K562 (cell line): ENCODE measurements around the gene BMPER. TPM values are rescaled to one million over a fixed set of nuclear protein-coding genes. Genes with fewer than 3 reads are reported as not detected.

Experiments used
- ATAC-seq: fragments of 200-7000 bp; cut with Tn5 transposase; 3 replicates; pipeline ENCODE4 v1.9.1; 2020; ENCODE audit warnings: moderate library complexity
- BruUV-seq: library from RNA; stranded (reverse); fragments of 400-500 nt; replicated peaks from 2 replicates; lab custom pipeline; 2021; lab: Mats Ljungman, UMichigan
- CTCF ChIA-PET: fragments of 300-600 bp; formaldehyde crosslinking; extraction: SDS; loops from one replicate; lab custom pipeline; 2021; ENCODE audit warnings: low intra/inter-chr PET ratio; lab: Yijun Ruan, JAX
- POLR2A ChIA-PET: fragments of 300-600, 350-650 bp; sonication (Branson Sonifier 250); formaldehyde crosslinking; extraction: SDS; loops from one replicate; lab custom pipeline; 2021; ENCODE audit warnings: antibody characterized with exemption, inconsistent platforms; lab: Yijun Ruan, JAX
- DNase-seq, 4 experiments: peaks; one replicate each; pipeline versions ENCODE4 v3.0.0 to v3.0.0-alpha.2; 2011 to 2018; ENCODE audit warnings: low spot score in 3 of 4, mixed read lengths in 3 of 4; ENCODE audit errors: extremely low read depth in 1 of 4
- FAIRE-seq: peaks from 2 replicates; lab custom pipeline; 2011; peaks lifted over from hg19 to GRCh38; lab: Jason Lieb, UNC
- H2AFZ ChIP-seq: 2 replicates; pipeline ENCODE4 v1.6.0; 2011; ENCODE audit warnings: low read depth, low read length, control low read depth, inconsistent platforms
- H3K27ac ChIP-seq: fragments of 200-600 bp; 3 replicates; pipeline ENCODE4 v1.8.0; 2011; ENCODE audit warnings: low read depth, mild to moderate bottlenecking, control low read depth, inconsistent platforms, low read length, moderate library complexity, mixed read lengths; ENCODE audit errors: extremely low read depth
- H3K27me3 ChIP-seq, 2 experiments: fragments of 300-600 bp in 1 of 2; 2 replicates in 1 of 2; 3 replicates in 1 of 2; pipeline versions ENCODE4 v1.6.0 to v1.8.0; 2011; ENCODE audit warnings: inconsistent platforms in 2 of 2, low read length in 2 of 2, mild to moderate bottlenecking in 1 of 2, mixed read lengths in 1 of 2, moderate library complexity in 1 of 2; ENCODE audit not compliant: control insufficient read depth in 2 of 2, insufficient read depth in 2 of 2
- H3K36me3 ChIP-seq: fragments of 300-600 bp; 3 replicates; pipeline ENCODE4 v1.8.0; 2011; ENCODE audit warnings: mild to moderate bottlenecking, low read length, inconsistent platforms; ENCODE audit not compliant: control insufficient read depth, insufficient read depth
- H3K4me1 ChIP-seq, 2 experiments: fragments of 200-600 bp in 1 of 2; replicated peaks in 1 of 2; 2 replicates in 1 of 2; 3 replicates in 1 of 2; pipeline versions ENCODE4 v1.5.1 to v1.8.0; 2011; ENCODE audit warnings: inconsistent platforms in 2 of 2, low read length in 2 of 2, mild to moderate bottlenecking in 1 of 2, mixed read lengths in 1 of 2, moderate library complexity in 1 of 2; ENCODE audit not compliant: control insufficient read depth in 2 of 2, insufficient read depth in 2 of 2
- H3K4me2 ChIP-seq: 2 replicates; pipeline ENCODE4 v1.6.1; 2011; ENCODE audit warnings: low read length, control low read depth, inconsistent platforms, mixed read lengths; ENCODE audit not compliant: insufficient read depth
- H3K4me3 ChIP-seq: fragments of 200-600 bp; sonication (generic), shearing (Covaris generic); 2 replicates; pipeline ENCODE4 v1.5.1; 2016; ENCODE audit warnings: control low read depth, inconsistent platforms
- H3K79me2 ChIP-seq: fragments of 200-600 bp; 3 replicates; pipeline ENCODE4 v1.8.0; 2011; ENCODE audit warnings: low read length, inconsistent platforms; ENCODE audit not compliant: control insufficient read depth, insufficient read depth
- H3K9ac ChIP-seq, 2 experiments: 2 replicates each; pipeline versions ENCODE4 v1.6.0 to v1.6.1; 2011; ENCODE audit warnings: low read depth in 2 of 2, low read length in 2 of 2, control low read depth in 1 of 2, inconsistent platforms in 1 of 2, mild to moderate bottlenecking in 1 of 2, mixed read lengths in 1 of 2; ENCODE audit not compliant: insufficient read depth in 1 of 2
- H3K9me1 ChIP-seq: one replicate; pipeline ENCODE4 v1.6.0; 2011; ENCODE audit warnings: inconsistent platforms, mild to moderate bottlenecking, low read length, moderate library complexity; ENCODE audit not compliant: control insufficient read depth, insufficient read depth
- H3K9me3 ChIP-seq: replicated peaks from 2 replicates; pipeline ENCODE4 v1.5.1; 2011; ENCODE audit warnings: low read depth, low read length, inconsistent platforms; ENCODE audit not compliant: control insufficient read depth, insufficient read depth
- H4K20me1 ChIP-seq: replicated peaks from 2 replicates; pipeline ENCODE4 v1.6.1; 2011; ENCODE audit warnings: low read length, inconsistent platforms, mixed read lengths; ENCODE audit not compliant: control insufficient read depth, insufficient read depth
- ESRRB ChIP-seq: fragments of 250-450 bp; sonication (Bioruptor Pico); IDR thresholded peaks from 2 replicates; pipeline ENCODE4 v1.5.0; 2020; ENCODE audit warnings: mild to moderate bottlenecking, moderate library complexity, borderline replicate concordance
- HDAC1 ChIP-seq, 2 experiments: fragments of 450-650 bp; IDR thresholded peaks; 2 replicates each; pipeline ENCODE4 v1.6.1; 2016 to 2017; ENCODE audit warnings: inconsistent platforms in 1 of 2, mild to moderate bottlenecking in 1 of 2, moderate library complexity in 1 of 2
- IFI16 ChIP-seq: fragments of 250-450 bp; sonication (Bioruptor Pico); IDR thresholded peaks from 2 replicates; pipeline ENCODE4 v2.1.2; 2022; ENCODE audit warnings: mild to moderate bottlenecking, inconsistent platforms
- NCOA2 ChIP-seq, 2 experiments: fragments of 450-650 bp; IDR thresholded peaks; 2 replicates each; pipeline ENCODE4 v1.6.1; 2018; ENCODE audit warnings: mild to moderate bottlenecking in 2 of 2, moderate library complexity in 1 of 2; ENCODE audit not compliant: partially characterized antibody in 2 of 2
- NFATC3 ChIP-seq: fragments of 450-650 bp; IDR thresholded peaks from 2 replicates; pipeline ENCODE4 v1.6.1; 2017; ENCODE audit warnings: mild to moderate bottlenecking
- PCBP2 ChIP-seq: fragments of 200-400 bp; formaldehyde crosslinking; IDR thresholded peaks from 2 replicates; pipeline ENCODE4 v1.6.1; 2018; ENCODE audit warnings: low read length, low read depth, mild to moderate bottlenecking, moderate library complexity; ENCODE audit not compliant: poor library complexity, severe bottlenecking
- SRSF7 ChIP-seq: fragments of 200-400 bp; formaldehyde crosslinking; optimal IDR thresholded peaks from 2 replicates; pipeline ENCODE3; 2017; ENCODE audit warnings: mild to moderate bottlenecking, low read depth, low read length
- STAT5B ChIP-seq: fragments of 250-450 bp; sonication (Bioruptor Pico); IDR thresholded peaks from 2 replicates; pipeline ENCODE4 v1.8.0; 2021; ENCODE audit warnings: mild to moderate bottlenecking, inconsistent platforms
- TAF15 ChIP-seq: fragments of 200-400 bp; formaldehyde crosslinking; IDR thresholded peaks from 2 replicates; pipeline ENCODE4 v1.6.1; 2017; ENCODE audit warnings: mild to moderate bottlenecking, low read depth, low read length, moderate library complexity
- TAL1 ChIP-seq: fragments of 450-650 bp; IDR thresholded peaks from 2 replicates; pipeline ENCODE4 v1.6.1; 2016; ENCODE audit warnings: mild to moderate bottlenecking
- THRAP3 ChIP-seq: fragments of 450-650 bp; IDR thresholded peaks from 2 replicates; pipeline ENCODE4 v1.6.1; 2016; ENCODE audit warnings: mild to moderate bottlenecking, inconsistent platforms, borderline replicate concordance
- TRIM24 ChIP-seq, 2 experiments: fragments of 450-650 bp; IDR thresholded peaks; 2 replicates each; pipeline ENCODE4 v1.6.1; 2016
- U2AF1 ChIP-seq: fragments of 200-400 bp; formaldehyde crosslinking; optimal IDR thresholded peaks from 2 replicates; pipeline ENCODE3; 2017; ENCODE audit warnings: mild to moderate bottlenecking, low read depth, low read length, moderate library complexity
- ZFX ChIP-seq: sonication (generic); formaldehyde crosslinking; IDR thresholded peaks from 2 replicates; pipeline ENCODE4 v1.8.0; 2022; ENCODE audit warnings: mild to moderate bottlenecking, missing genetic modification reagents, moderate library complexity
- ZNF174 ChIP-seq: fragments of 250-450 bp; sonication (Bioruptor Pico); IDR thresholded peaks from 2 replicates; pipeline ENCODE4 v1.4.0; 2020; ENCODE audit warnings: mild to moderate bottlenecking
- ZNF282 ChIP-seq: sonication (generic); formaldehyde crosslinking; IDR thresholded peaks from 2 replicates; pipeline ENCODE4 v1.8.1; 2023; ENCODE audit warnings: missing genetic modification reagents
- WGBS: fragments of 100-300 bp; shearing (Covaris generic); methylation state at CpG from one replicate; pipeline ENCODE4 v1.1.6; 2016; ENCODE audit warnings: low coverage, mixed read lengths; ENCODE audit not compliant: insufficient coverage; ENCODE audit errors: missing lambda C conversion rate; 5-methylcytosine and 5-hydroxymethylcytosine counted together
- in situ Hi-C: fragments of 300-500 bp; cut with MboI; formaldehyde crosslinking; loops from 4 replicates; pipeline ENCODE4 v1.15.0; 2018; ENCODE audit warnings: inconsistent platforms, mixed read lengths
- intact Hi-C: fragments of 100-400 bp; cut with micrococcal nuclease; formaldehyde crosslinking; loops from 2 replicates; pipeline ENCODE4 v1.14.2; 2022
- polyA plus RNA-seq, 8 experiments: library from polyadenylated mRNA; depleted of rRNA in 4 of 8; stranded (reverse) in 5 of 8; unstranded in 3 of 8; fragments of >200 nt; fragmentation: Nextera tagmentation in 2 of 8; fragmentation: Illumina TruSeq in 1 of 8; extraction: Ambion mirVana in 2 of 8; extraction: Trizol in 1 of 8; gene quantifications; 2 replicates each; pipeline versions ENCODE4 v1.2.1 to v1.2.3, GENCODE V29; 2011 to 2014; ENCODE audit warnings: inconsistent platforms in 1 of 8, missing spikeins in 1 of 8
- total RNA-seq, 7 experiments: library from RNA; depleted of rRNA in 6 of 7; stranded (reverse); fragments of >200 nt in 6 of 7; fragmentation: Illumina TruSeq in 2 of 7; extraction: Trizol in 2 of 7; gene quantifications; 2 replicates each; pipeline versions ENCODE4 v1.2.1 to v1.2.3, GENCODE V29; 2011 to 2021; ENCODE audit warnings: low replicate concordance in 1 of 7
- TF ChIP-seq, protein P1 (sequence below): fragments of 250-450 bp; sonication (Bioruptor Pico); IDR thresholded peaks from 2 replicates; pipeline ENCODE4 v1.5.1; 2021; ENCODE audit warnings: mild to moderate bottlenecking

BMPER gene
- total and polyA plus RNA-seq, 9 of the 15 experiments (the other 6 are each of a cell fraction or from before 2014, with no cell fraction given), result not detected

DNA sequence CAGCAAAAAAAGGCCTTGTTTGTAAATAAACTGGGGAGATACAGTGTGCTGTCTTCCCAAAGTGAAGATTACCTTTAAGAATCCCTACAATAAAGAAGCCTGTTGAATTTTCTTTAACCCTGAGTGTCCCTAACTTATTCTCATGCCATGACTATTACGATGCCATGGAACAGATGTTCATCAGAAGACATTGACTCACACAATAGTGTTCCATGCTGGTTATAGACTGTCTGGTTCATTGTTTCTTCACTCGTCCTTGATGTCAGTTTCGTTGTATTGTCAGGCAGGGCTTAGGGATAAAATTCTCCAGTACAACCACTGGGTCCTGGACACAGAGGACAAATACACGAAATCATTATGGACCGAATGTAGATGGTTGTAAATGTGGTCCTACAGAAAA is 36.2 kb upstream of the BMPER start:
- FAIRE-seq, result no peak
- in situ Hi-C loops, result no loop called here
- CTCF ChIA-PET, result no interaction called here

More for the DNA sequence above, 36.2 kb upstream of the BMPER start:
- H3K4me2 ChIP-seq, result no peak overlapping the region
- ATAC-seq (no peak), DNase-seq (no peak)
- intact Hi-C loops, result no loop called here
- no peaks in the 10 kb centered on the region for H3K9me3 ChIP-seq
- no peaks in the 10 kb centered on the region for H3K4me1 ChIP-seq
- H3K27me3 ChIP-seq, result no peaks in the 10 kb centered on the region
- no TSS peak for BruUV-seq
- no peaks in the 10 kb centered on the region for H4K20me1 ChIP-seq
- H3K79me2 ChIP-seq, result no peaks in the 10 kb centered on the region
- no peak overlapping the region for H3K9ac ChIP-seq
- H3K9me1 ChIP-seq, result no peaks in the 10 kb centered on the region
- TF ChIP-seq NCOA2 (IDR thresholded peaks at IDR 0.05; ENCODE audit: partially characterized antibody in 2 of 2) (no peak), TRIM24 (IDR thresholded peaks at IDR 0.05) (no peak), TAF15 (no peak), ZNF174 (CRISPR knock-in tag) (no peak), STAT5B (CRISPR knock-in tag) (no peak), HDAC1 (IDR thresholded peaks at IDR 0.05) (no peak), ESRRB (CRISPR knock-in tag) (no peak), ZNF282 (CRISPR knock-in tag) (no peak), SRSF7 (no peak), PCBP2 (no peak), IFI16 (no peak), NFATC3 (no peak), U2AF1 (no peak), THRAP3 (no peak), TAL1 (no peak), ZFX (no peak)
- TF ChIP-seq, protein P1, sequence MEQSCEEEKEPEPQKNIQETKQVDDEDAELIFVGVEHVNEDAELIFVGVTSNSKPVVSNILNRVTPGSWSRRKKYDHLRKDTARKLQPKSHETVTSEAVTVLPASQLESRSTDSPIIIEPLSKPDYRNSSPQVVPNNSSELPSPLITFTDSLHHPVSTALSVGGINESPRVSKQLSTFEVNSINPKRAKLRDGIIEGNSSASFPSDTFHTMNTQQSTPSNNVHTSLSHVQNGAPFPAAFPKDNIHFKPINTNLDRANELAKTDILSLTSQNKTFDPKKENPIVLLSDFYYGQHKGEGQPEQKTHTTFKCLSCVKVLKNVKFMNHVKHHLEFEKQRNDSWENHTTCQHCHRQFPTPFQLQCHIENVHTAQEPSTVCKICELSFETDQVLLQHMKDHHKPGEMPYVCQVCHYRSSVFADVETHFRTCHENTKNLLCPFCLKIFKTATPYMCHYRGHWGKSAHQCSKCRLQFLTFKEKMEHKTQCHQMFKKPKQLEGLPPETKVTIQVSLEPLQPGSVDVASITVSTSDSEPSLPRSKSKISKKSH (CRISPR knock-in tag), result no peak
- H3K27ac ChIP-seq, result no peak overlapping the region
- POLR2A ChIA-PET, result no interaction called here
- no peak overlapping the region for H2AFZ ChIP-seq
- no peak overlapping the region for H3K4me3 ChIP-seq
- WGBS, result 0% methylated on average over 5 of the region's 5 CpGs
- H3K36me3 ChIP-seq, result no peaks in the 10 kb centered on the region
